ENCODE results near the gene JOSD1. TPM values are rescaled to one million over a fixed set of nuclear protein-coding genes. Genes with fewer than 3 reads are reported as not detected.

The JOSD1 gene

DNA sequence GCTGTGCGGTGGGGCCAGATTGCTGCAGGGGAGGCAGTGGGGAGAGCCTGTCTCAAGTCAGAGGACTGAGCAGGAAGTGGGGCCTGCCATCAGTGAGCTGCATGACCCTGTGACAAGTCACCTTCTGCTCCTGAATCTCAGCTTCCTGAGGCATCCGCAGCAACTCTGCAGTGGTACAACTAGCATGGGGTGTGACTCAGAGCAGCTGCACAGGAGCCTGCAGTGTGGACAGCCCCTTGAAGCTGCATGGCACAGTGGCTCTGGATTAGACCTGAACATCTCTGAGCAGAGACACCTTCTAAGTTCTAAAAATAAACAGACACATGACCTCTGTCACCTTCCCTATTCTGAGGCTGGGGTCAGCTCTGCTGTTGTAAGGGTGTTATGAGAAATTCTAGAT lies 62.5 kb downstream of the JOSD1 start:
- no peaks in the 10 kb centered on the region for H3K4me1 ChIP-seq (ENCODE audit: control insufficient read depth, insufficient read depth, low read length)
- H3K4me3 ChIP-seq (ENCODE audit: low read length), result no peak overlapping the region
- no peaks in the 10 kb centered on the region for H3K36me3 ChIP-seq (ENCODE audit: insufficient read depth, low read length)
- H3K9ac ChIP-seq (ENCODE audit: low read depth, low read length), result no peak overlapping the region
- no peaks in the 10 kb centered on the region for H3K27me3 ChIP-seq (ENCODE audit: control insufficient read depth, insufficient read depth, low read length)
- no peak overlapping the region for H3K4me2 ChIP-seq (ENCODE audit: low read length)
- no peaks in the 10 kb centered on the region for H3K9me3 ChIP-seq (replicated peaks; ENCODE audit: low read length)

Small RNA genes lying within 50 kb of the gene (small RNA-seq; reads per million reads assigned to genes)
- not detected for gene AL021707.8

Data from skeletal muscle satellite cell (primary cell).